GM12874 (cell line): ENCODE measurements around the gene EXTL1.

Experiments used
- CTCF ChIP-seq: IDR thresholded peaks from 2 replicates; pipeline ENCODE4 v1.5.1; 2011; ENCODE audit warnings: low read depth, mild to moderate bottlenecking, control low read depth, low read length, moderate library complexity; ENCODE audit not compliant: insufficient read depth

The EXTL1 gene

GRCh38 chr1:26035203-26035958, 13.8 kb downstream of the EXTL1 start:
- no peak for TF ChIP-seq CTCF

- TF ChIP-seq CTCF, result peak; percentile 99
Observed at GRCh38 chr1:26035959-26036755, 14.6 kb downstream of the EXTL1 start.

GRCh38 chr1:26036756-26037281, 15.2 kb downstream of the EXTL1 start:
- TF ChIP-seq CTCF, result no peak

GRCh38 chr1:26037904-26038303, 16.3 kb downstream of the EXTL1 start:
- TF ChIP-seq CTCF, result no peak

GRCh38 chr1:26038477-26038876, 16.9 kb downstream of the EXTL1 start:
- TF ChIP-seq CTCF, result no peak

GRCh38 chr1:26038904-26039303, 17.3 kb downstream of the EXTL1 start:
- no peak for TF ChIP-seq CTCF

GRCh38 chr1:26041401-26041800, 19.8 kb downstream of the EXTL1 start:
- TF ChIP-seq CTCF, result no peak
